NCI-H1105 (cell line): ENCODE measurements around the gene PLSCR1.

ENCODE experiments used
- DNase-seq: peaks from one replicate; lab custom pipeline; 2025; lab: John Stamatoyannopoulos, UW

The PLSCR1 gene

GRCh38 chr3:146544002-146544928 is at the start of gene PLSCR1:
TSS of gene PLSCR1 (minus strand) at chr3:146544607. CDS start at chr3:146536552, 8,055 bp downstream.
- DNase-seq = peak; percentile 89

DNA sequence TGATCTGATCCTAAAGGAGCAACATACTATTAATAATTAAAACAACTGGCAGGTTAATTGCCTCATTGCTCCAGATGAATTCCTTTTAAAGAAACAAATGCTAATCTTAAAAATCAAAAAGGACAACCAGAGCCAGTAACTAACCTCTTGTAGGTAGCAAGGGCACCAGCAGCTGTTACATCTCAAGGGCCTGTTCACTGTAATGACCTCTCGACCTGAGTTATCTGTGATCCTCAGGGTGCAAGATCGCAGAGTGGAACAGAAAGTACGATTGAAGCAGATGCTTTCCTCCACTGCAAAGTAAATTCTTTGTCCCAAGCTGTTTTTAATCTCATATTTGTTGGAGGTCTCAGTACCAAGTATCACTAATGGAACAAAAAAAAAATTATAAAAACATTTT is 49.4 kb upstream of the PLSCR1 start:
- no peak for DNase-seq

DNA sequence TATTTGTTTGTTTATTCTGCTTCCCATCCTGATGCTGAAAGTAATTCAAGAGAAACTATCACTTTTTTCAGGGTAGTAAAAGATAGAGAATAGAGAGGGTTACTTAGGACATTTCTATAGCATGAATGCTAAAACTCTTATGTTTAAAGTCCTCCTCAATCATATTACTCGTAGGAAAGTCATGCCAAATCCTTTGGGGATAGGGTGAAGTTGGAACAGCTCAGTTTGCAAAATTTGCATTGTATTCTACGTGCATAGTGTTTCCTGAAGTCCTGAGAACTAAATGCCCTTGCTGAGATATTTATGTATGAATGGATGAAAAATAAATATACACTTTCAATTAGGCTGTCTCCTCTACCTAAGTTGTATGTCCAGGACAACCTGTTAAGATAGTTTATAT is 46.1 kb upstream of the PLSCR1 start:
- no peak for DNase-seq

DNA sequence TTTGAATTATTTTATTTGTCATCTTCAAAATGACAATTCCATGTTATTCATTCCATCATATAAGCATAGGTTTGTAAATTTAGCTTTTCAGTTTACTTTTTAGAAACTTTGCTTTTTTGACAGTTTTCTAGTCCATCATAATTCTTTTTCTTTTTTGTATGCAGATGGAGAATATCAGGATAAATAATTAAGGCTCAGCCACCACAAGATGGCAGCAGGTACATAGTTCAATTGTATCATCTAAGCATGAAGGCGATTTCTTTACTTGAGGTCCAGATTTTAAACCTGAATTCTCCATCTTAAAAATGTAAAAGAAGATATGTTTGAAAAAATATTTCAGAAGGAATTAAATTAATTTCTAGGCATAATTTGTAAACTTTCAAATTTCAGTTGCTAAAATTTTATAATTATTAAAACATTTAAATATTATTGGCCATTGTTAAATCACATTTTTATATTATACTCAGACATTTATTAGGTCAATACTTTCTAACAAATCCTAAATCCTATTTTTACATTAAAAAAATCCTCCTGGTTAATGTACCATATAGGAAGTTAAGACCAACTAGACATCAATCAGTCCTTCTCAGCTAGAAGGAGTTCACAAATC is 45.6 kb upstream of the PLSCR1 start:
- peak; percentile 51 for DNase-seq

DNA sequence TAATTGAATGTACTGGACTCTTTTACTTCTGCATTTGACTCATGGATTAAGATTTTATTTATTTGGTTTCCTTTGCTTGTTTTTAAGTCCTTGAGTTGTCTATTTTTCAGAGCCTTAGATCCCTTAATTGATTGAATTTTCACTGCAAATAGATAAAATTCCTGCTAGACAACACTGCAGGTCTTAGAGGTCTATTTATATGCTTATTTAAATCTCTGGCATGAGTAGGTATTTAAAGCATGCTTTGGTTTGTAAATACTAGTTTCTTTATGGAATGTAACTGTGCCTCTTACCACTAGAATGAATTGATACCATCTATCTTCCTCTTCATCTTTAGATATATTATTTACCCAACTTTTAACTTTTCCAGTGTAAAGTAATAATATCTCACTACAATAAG is 40.7 kb upstream of the PLSCR1 start:
- no peak for DNase-seq

DNA sequence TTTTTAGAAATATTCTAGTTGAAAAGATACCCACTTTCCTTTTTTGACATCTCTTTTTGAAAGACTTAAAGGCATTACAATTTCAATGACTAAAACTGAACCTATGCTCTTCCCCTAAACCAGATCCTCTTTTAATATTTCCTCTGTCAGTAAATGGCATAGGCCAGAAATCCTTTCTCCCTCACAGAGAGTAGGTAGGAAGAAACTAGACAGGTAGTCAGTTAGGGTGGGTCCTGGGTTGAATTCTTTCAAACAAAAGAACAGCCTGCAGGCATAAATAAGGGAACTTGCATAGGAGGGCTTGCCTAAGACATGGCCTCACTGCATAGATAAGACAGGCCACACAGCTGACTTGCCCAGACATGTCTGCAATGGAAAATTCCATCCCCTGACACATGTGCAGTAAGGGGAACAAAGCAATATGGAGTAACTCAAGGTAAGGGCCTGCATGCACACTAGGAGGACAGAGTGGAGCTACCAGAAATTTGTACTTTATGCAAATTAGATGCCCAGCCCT is 37.6 kb upstream of the PLSCR1 start:
- no peak for DNase-seq

DNA sequence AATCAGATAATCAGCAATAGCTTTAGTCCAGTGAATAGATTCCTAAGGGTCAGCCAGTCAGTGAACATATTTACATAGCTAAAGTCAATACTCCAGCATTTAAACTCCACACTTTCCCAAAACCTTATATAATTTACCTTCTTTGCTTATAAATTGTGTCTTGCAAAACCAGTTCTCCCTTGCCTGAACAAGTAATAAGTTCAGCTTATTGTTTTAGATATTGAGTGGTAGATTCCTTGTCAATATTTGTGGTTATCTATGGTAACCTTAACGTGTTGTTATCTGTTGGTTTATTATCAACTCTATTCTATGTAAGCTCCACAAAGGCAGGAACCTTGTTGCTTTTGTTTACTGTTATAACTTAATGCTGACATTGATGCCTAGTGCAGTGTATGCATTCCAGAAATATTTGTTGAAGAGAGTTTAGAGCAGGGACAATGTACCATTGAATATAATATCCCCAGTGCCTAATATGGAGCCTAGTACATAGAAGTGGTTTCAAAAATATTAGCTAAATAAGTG is 36.7 kb upstream of the PLSCR1 start:
- no peak for DNase-seq

DNA sequence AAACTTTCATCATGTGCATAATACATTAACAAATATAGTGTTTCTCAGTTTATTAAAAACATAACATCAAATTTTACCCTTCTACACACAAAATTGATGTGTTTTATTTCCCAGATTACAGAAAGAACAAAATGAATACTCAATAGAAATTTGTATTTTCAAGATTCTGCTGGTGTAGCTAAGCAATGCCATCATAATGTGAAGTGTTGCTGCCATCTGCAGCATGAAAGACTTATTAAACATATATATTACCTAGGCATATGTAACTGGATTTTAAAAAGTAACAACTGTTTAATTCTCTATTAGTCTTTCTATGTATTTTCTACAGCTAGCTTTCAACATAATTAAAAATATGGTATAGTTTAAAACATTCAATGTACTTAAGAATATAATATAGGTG is 33.3 kb upstream of the PLSCR1 start:
- peak; percentile 41 for DNase-seq

GRCh38 chr3:146575636-146576035 is 31.2 kb upstream of the PLSCR1 start:
- no peak for DNase-seq

- no peak for DNase-seq
These were observed 29.8 kb upstream of the PLSCR1 start for GRCh38 chr3:146574173-146574572.

DNA sequence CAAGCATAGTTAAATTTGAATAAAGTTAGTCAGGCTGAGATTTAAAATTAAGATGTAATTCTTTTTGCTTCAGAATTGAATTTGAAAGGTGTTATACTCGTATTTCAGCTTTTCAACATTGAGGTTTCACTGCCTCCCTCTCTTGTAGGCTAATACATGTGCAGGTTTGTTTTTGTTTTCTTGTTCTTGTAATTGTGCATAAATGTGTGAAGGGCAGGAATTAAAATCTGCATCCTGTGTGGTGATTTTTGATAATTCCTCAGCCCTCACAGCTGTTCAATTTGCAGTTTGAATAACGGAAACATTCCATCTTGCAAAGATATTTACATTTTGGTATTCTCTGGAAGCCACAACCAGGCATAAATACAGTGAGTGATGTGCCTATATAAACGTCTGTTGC is 24.9 kb upstream of the PLSCR1 start:
- DNase-seq = no peak

GRCh38 chr3:146566138-146566537 is 21.7 kb upstream of the PLSCR1 start:
- no peak for DNase-seq

DNA sequence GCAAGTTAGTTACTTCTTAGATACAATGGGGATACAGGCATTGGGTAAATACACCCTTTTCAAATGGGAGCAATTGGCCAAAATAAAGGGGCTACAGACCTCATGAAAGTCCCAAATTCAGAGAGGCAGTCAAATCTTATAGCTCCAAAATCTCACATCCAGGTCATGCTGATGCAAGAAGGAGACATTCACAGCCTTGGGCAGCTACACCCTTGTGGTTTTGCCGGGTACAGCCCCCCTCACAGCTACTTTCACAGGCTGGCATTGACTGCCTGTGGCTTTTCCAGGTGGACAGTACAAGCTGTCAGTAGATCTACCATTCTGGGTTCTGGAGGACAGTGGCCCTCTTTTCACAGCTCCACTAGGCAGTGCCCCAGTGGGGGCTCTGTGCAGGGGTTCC is 17.5 kb upstream of the PLSCR1 start:
- no peak for DNase-seq

DNA sequence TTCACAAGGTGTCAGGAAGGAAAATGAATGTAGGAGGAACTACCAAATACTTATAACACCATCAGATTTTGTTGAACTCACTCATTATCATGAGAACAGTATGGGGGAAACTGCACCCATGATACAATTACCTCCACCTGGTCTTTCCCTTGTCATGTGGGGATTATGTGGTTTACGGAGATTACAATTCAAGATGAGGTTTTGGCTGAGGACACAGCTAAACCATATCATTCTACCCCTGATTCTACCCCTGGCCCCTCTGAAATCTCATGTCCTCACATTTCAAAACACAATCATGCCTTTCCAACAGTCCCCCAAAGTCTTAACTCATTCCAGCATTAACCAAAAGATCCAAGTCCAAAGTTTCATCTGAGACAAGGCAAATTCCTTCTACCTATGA is 17.1 kb upstream of the PLSCR1 start:
- DNase-seq = no peak

- no peak for DNase-seq
These were observed 16.3 kb upstream of the PLSCR1 start for GRCh38 chr3:146560678-146561077.

- no peak for DNase-seq
These were observed 15.0 kb upstream of the PLSCR1 start for GRCh38 chr3:146559388-146559787.

- DNase-seq = no peak
These were observed 14.4 kb upstream of the PLSCR1 start for GRCh38 chr3:146558781-146559180.

DNA sequence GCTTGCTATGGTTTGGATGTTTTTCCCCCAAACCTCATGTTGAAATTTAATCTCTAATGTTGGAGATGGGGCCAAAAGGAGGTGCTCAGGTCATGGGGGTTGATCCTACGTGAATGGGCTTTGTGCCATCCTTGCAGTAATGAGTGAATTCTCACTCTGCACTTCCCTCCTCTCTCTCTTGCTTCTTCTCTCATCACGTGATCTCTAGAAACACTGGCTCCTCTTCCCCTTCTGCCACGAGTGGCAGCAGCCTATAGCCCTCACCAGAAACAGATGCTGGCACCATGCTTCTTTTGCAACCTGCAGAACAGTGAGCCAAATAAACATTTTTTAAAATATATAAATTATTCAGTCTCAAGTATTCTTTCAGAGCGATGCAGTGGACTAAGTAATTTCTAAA is 13.3 kb upstream of the PLSCR1 start:
- DNase-seq = no peak

DNA sequence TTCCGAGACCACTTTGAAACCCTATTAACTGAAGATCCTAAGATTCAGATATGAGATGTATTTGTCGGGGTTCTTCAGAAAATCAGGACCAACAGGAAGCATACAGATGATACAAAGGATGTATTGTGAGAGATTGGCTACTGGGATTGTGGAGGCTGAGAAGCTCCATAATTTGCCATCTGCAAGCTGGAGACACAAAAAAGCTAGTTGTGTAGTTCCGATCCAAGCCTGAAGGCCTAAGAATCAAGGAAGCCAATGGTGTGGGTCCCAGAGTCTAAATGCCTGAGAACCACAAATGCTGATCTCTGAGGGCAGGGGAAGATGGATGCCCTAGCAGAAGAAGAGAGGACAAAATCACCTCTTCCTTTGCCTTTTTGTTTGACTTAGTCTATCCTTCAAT is 10.9 kb upstream of the PLSCR1 start:
- no peak for DNase-seq

GRCh38 chr3:146554151-146554760 is 9.8 kb upstream of the PLSCR1 start:
- DNase-seq = no peak

DNA sequence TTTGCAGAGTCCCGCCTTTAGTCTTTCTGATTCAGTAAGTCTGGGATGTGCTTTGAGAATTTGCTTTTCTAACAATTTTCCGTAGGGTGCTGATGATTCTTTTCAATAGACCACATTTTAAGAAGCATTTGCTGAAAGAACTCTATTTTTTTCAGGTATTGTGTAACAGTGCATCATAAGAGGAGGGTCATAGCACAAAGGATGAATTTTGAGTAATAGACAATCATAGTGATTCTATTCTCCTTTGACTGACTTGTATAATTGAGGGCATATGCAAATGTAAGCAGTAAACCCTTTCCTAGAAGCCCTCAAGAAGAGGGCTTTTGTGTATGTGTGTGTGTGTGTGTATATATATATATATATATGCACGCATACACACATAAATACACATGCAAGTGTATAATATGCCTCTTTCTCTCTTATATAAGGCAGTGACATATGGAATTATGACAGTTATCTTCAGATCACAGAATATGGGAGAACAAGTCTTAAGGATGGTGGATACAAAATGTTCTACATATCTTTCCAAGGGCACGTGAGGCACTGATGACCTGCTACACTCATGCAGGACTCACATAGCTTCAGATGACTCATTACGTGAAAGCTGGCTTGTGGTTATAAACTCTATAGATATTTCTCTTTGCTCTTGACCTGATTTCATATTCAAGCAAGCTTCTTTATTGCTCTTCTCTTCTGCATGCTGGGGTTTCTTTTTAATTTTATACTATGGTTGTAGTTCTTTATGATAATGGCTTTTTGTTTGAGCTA is 6.5 kb upstream of the PLSCR1 start:
- no peak for DNase-seq

- DNase-seq = no peak
These were observed 5.7 kb upstream of the PLSCR1 start for GRCh38 chr3:146550070-146550615.
